HepG2 (cell line): ENCODE measurements around the gene COPS4. TPM values are rescaled to one million over a fixed set of nuclear protein-coding genes. Genes with fewer than 3 reads are reported as not detected.

Source experiments
- CHCHD3 ChIP-seq: sonication (generic); formaldehyde crosslinking; IDR thresholded peaks from 2 replicates; pipeline ENCODE4 v1.8.0; 2022; ENCODE audit warnings: mild to moderate bottlenecking, missing genetic modification reagents, moderate library complexity
- FOSL1 ChIP-seq: sonication (generic); formaldehyde crosslinking; IDR thresholded peaks from 2 replicates; pipeline ENCODE4 v1.9.0; 2021; ENCODE audit warnings: missing genetic modification reagents, borderline replicate concordance
- HHEX ChIP-seq: IDR thresholded peaks from 2 replicates; pipeline ENCODE4 v1.6.1; 2016; ENCODE audit warnings: control low read depth
- HNRNPK ChIP-seq: fragments of 200-400 bp; formaldehyde crosslinking; IDR thresholded peaks from 2 replicates; pipeline ENCODE4 v1.6.1; 2018; ENCODE audit warnings: low read length, low read depth, moderate library complexity, mild to moderate bottlenecking; ENCODE audit not compliant: poor library complexity, severe bottlenecking
- HOXA5 ChIP-seq: sonication (generic); formaldehyde crosslinking; IDR thresholded peaks from 2 replicates; pipeline ENCODE4 v1.4.0; 2020; ENCODE audit warnings: missing genetic modification reagents
- IKZF4 ChIP-seq: sonication (generic); formaldehyde crosslinking; IDR thresholded peaks from 2 replicates; pipeline ENCODE4 v1.5.1; 2020; ENCODE audit warnings: borderline replicate concordance, mild to moderate bottlenecking, low read depth, missing genetic modification reagents; ENCODE audit errors: not compliant biosample characterization
- KLF11 ChIP-seq: IDR thresholded peaks from 2 replicates; pipeline ENCODE4 v1.6.1; 2016; ENCODE audit warnings: missing compliant biosample characterization
- KLF12 ChIP-seq: sonication (generic); formaldehyde crosslinking; IDR thresholded peaks from 2 replicates; pipeline ENCODE4 v1.4.0; 2020; ENCODE audit warnings: missing genetic modification reagents, borderline replicate concordance
- MIER3 ChIP-seq: IDR thresholded peaks from 2 replicates; pipeline ENCODE4 v1.6.1; 2016; ENCODE audit warnings: missing compliant biosample characterization, borderline replicate concordance
- MYPOP ChIP-seq: sonication (generic); formaldehyde crosslinking; IDR thresholded peaks from 2 replicates; pipeline ENCODE4 v1.8.1; 2023; ENCODE audit warnings: mild to moderate bottlenecking, moderate library complexity, missing genetic modification reagents
- NFYB ChIP-seq: sonication (generic); formaldehyde crosslinking; IDR thresholded peaks from 2 replicates; pipeline ENCODE4 v1.4.0; 2020; ENCODE audit warnings: missing genetic modification reagents
- NONO ChIP-seq, 2 experiments: fragments of 450-650 bp in 1 of 2; sonication (generic) in 1 of 2; formaldehyde crosslinking in 1 of 2; IDR thresholded peaks in 1 of 2; conservative IDR thresholded peaks in 1 of 2; 2 replicates each; pipeline versions ENCODE4 v1.6.1 to v1.8.0; 2017 to 2022; ENCODE audit warnings: mild to moderate bottlenecking in 1 of 2, missing genetic modification reagents in 1 of 2, moderate library complexity in 1 of 2
- PTBP1 ChIP-seq: fragments of 200-400 bp; formaldehyde crosslinking; IDR thresholded peaks from 2 replicates; pipeline ENCODE4 v1.6.1; 2018; ENCODE audit warnings: low read length, low read depth; ENCODE audit not compliant: poor library complexity, severe bottlenecking
- SAFB2 ChIP-seq: sonication (generic); formaldehyde crosslinking; IDR thresholded peaks from 2 replicates; pipeline ENCODE4 v1.5.1; 2020; ENCODE audit warnings: missing genetic modification reagents, low read depth, mild to moderate bottlenecking, borderline replicate concordance
- SNRNP70 ChIP-seq: fragments of 200-400 bp; formaldehyde crosslinking; IDR thresholded peaks from 2 replicates; pipeline ENCODE4 v1.6.1; 2017; ENCODE audit warnings: mild to moderate bottlenecking, low read depth, low read length, moderate library complexity
- YEATS2 ChIP-seq: sonication (generic); formaldehyde crosslinking; IDR thresholded peaks from 2 replicates; pipeline ENCODE4 v1.4.0; 2020; ENCODE audit warnings: missing genetic modification reagents, borderline replicate concordance
- ZFP82 ChIP-seq: sonication (generic); formaldehyde crosslinking; IDR thresholded peaks from 2 replicates; pipeline ENCODE4 v1.5.1; 2020; ENCODE audit warnings: mild to moderate bottlenecking, missing genetic modification reagents, borderline replicate concordance
- ZGPAT ChIP-seq: IDR thresholded peaks from 2 replicates; pipeline ENCODE4 v1.6.1; 2016; ENCODE audit warnings: mild to moderate bottlenecking
- ZNF232 ChIP-seq: sonication (generic); formaldehyde crosslinking; IDR thresholded peaks from 2 replicates; pipeline ENCODE4 v1.4.0; 2020; ENCODE audit warnings: missing genetic modification reagents, borderline replicate concordance
- ZNF3 ChIP-seq: IDR thresholded peaks from 2 replicates; pipeline ENCODE4 v1.7.0; 2017; ENCODE audit warnings: inconsistent platforms
- ZNF430 ChIP-seq: sonication (generic); formaldehyde crosslinking; IDR thresholded peaks from 2 replicates; pipeline ENCODE4 v1.9.0; 2021; ENCODE audit warnings: mild to moderate bottlenecking, missing genetic modification reagents
- ZNF432 ChIP-seq: sonication (generic); formaldehyde crosslinking; IDR thresholded peaks from 2 replicates; pipeline ENCODE4 v1.5.0; 2020; ENCODE audit warnings: missing genetic modification reagents, mild to moderate bottlenecking, borderline replicate concordance
- ZNF619 ChIP-seq: sonication (generic); formaldehyde crosslinking; IDR thresholded peaks from 2 replicates; pipeline ENCODE4 v1.4.0; 2020; ENCODE audit warnings: mild to moderate bottlenecking, missing genetic modification reagents
- ZNF639 ChIP-seq: conservative IDR thresholded peaks from 2 replicates; pipeline ENCODE4 v1.6.1; 2018; ENCODE audit warnings: missing genetic modification reagents
- ZNF879 ChIP-seq: sonication (generic); formaldehyde crosslinking; IDR thresholded peaks from 2 replicates; pipeline ENCODE4 v1.8.1; 2023; ENCODE audit warnings: missing genetic modification reagents
- ZSCAN29 ChIP-seq: sonication (generic); formaldehyde crosslinking; conservative IDR thresholded peaks from 2 replicates; pipeline ENCODE4 v1.4.0; 2020; ENCODE audit warnings: mild to moderate bottlenecking, missing genetic modification reagents
- polyA plus RNA-seq, 8 experiments: library from polyadenylated mRNA; depleted of rRNA in 3 of 8; stranded (reverse) in 7 of 8; unstranded in 1 of 8; fragments of >200 nt; fragmentation: Illumina TruSeq in 4 of 8; extraction: Trizol in 4 of 8; gene quantifications; 2 replicates each; pipeline versions ENCODE4 v1.2.1 to v1.2.3, GENCODE V29; 2011 to 2016; ENCODE audit warnings: low read depth in 4 of 8, missing spikeins in 1 of 8, mixed read lengths in 1 of 8; ENCODE audit not compliant: insufficient read depth in 1 of 8
- total RNA-seq, 5 experiments: library from RNA; depleted of rRNA; stranded (reverse); fragments of >200 nt; fragmentation: Illumina TruSeq; extraction: Trizol; gene quantifications; 2 replicates each; pipeline ENCODE4 v1.2.3, GENCODE V29; 2016; ENCODE audit warnings: low read depth in 1 of 5

COPS4 gene
- total and polyA plus RNA-seq, 2 of the 13 experiments (the other 11 are each of a cell fraction or from before 2014, with no cell fraction given) = 28.8 to 52.5 TPM

GRCh38 chr4:83012687-83013419, 22.1 kb upstream of the COPS4 start (continued):
- peak; percentile 91 for TF ChIP-seq MYPOP (CRISPR knock-in tag)
- peak; percentile 89; the same call in 1 of the 2 replicates for TF ChIP-seq ZNF639 (CRISPR knock-in tag)
- peak; percentile 91 for TF ChIP-seq ZGPAT (CRISPR knock-in tag)
- TF ChIP-seq CHCHD3 (CRISPR knock-in tag) = no peak
- TF ChIP-seq ZNF432 (CRISPR knock-in tag) = no peak
- TF ChIP-seq HNRNPK = peak; percentile 16
- no peak for TF ChIP-seq ZNF3 (CRISPR knock-in tag)
- no peak for TF ChIP-seq FOSL1 (CRISPR knock-in tag)
- TF ChIP-seq ZNF430 (CRISPR knock-in tag) = peak; percentile 65; the same call in 1 of the 2 replicates
- TF ChIP-seq ZNF232 = no peak
- TF ChIP-seq MIER3 = peak; percentile 97
- TF ChIP-seq KLF12 = peak; percentile 31; the same call in 1 of the 2 replicates
- TF ChIP-seq ZNF879 (CRISPR knock-in tag) = no peak
- TF ChIP-seq SAFB2 = no peak; the same call in 1 of the 2 replicates
- TF ChIP-seq KLF11 (CRISPR knock-in tag) = peak; percentile 45; the same call in 1 of the 2 replicates
- peak; percentile 35; the same call in 1 of the 2 replicates for TF ChIP-seq ZFP82 (CRISPR knock-in tag)
- no peak for TF ChIP-seq HHEX (CRISPR knock-in tag)
- TF ChIP-seq ZNF619 (CRISPR knock-in tag) = no peak; the same call in 1 of the 2 replicates
- 0 out of 2 replicates have a peak, but pooled peaks have one; percentile 62 for TF ChIP-seq ZSCAN29 (CRISPR knock-in tag)
- TF ChIP-seq SNRNP70 = no peak
- TF ChIP-seq NFYB (CRISPR knock-in tag) = peak; percentile 52
- no peak; the same call in 1 of the 2 replicates for TF ChIP-seq HOXA5 (CRISPR knock-in tag)
- TF ChIP-seq IKZF4 (CRISPR knock-in tag) = no peak
- peak; percentile 90; the same call in 1 of the 2 replicates for TF ChIP-seq YEATS2
- TF ChIP-seq NONO (IDR thresholded peaks at IDR 0.05) = 0 out of 2 replicates have a peak, but pooled peaks have one; percentile 82
- TF ChIP-seq NONO (CRISPR knock-in tag; conservative IDR thresholded peaks at IDR 0.05) = peak; percentile 95
- no peak for TF ChIP-seq PTBP1
